HepG2 (cell line): Measurements from ENCODE around the gene TLCD3B. TPM values are rescaled to one million over a fixed set of nuclear protein-coding genes. Genes with fewer than 3 reads are reported as not detected.

Source experiments
- ATF6 ChIP-seq: sonication (generic); formaldehyde crosslinking; conservative IDR thresholded peaks from 2 replicates; pipeline ENCODE4 v1.4.0; 2020; ENCODE audit warnings: missing genetic modification reagents
- ETV6 ChIP-seq: sonication (generic); formaldehyde crosslinking; conservative IDR thresholded peaks from 2 replicates; pipeline ENCODE4 v1.4.0; 2020; ENCODE audit warnings: missing genetic modification reagents
- KLF9 ChIP-seq: IDR thresholded peaks from 2 replicates; pipeline ENCODE4 v1.6.1; 2016; ENCODE audit warnings: low read depth
- SRSF4 ChIP-seq: fragments of 200-400 bp; formaldehyde crosslinking; IDR thresholded peaks from one replicate; pipeline ENCODE4 v1.6.1; 2018; ENCODE audit warnings: mild to moderate bottlenecking, low read depth, low read length, moderate library complexity; ENCODE audit not compliant: poor library complexity, severe bottlenecking
- ZBTB10 ChIP-seq: sonication (generic); formaldehyde crosslinking; IDR thresholded peaks from 2 replicates; pipeline ENCODE4 v1.4.0; 2020; ENCODE audit warnings: missing genetic modification reagents, borderline replicate concordance
- ZFP90 ChIP-seq: sonication (generic); formaldehyde crosslinking; IDR thresholded peaks from 2 replicates; pipeline ENCODE4 v1.8.0; 2022; ENCODE audit warnings: missing genetic modification reagents, mild to moderate bottlenecking, inconsistent platforms, borderline replicate concordance
- ZNF607 ChIP-seq: sonication (generic); formaldehyde crosslinking; IDR thresholded peaks from 2 replicates; pipeline ENCODE4 v1.5.1; 2020; ENCODE audit warnings: missing genetic modification reagents, mild to moderate bottlenecking, borderline replicate concordance
- ZNF7 ChIP-seq: IDR thresholded peaks from 2 replicates; pipeline ENCODE4 v1.6.1; 2016; ENCODE audit warnings: missing biosample characterization, missing genetic modification reagents
- ZNF713 ChIP-seq: sonication (generic); formaldehyde crosslinking; IDR thresholded peaks from 2 replicates; pipeline ENCODE4 v1.4.0; 2020; ENCODE audit warnings: mild to moderate bottlenecking, missing genetic modification reagents
- polyA plus RNA-seq, 8 experiments: library from polyadenylated mRNA; depleted of rRNA in 3 of 8; stranded (reverse) in 7 of 8; unstranded in 1 of 8; fragments of >200 nt; fragmentation: Illumina TruSeq in 4 of 8; extraction: Trizol in 4 of 8; gene quantifications; 2 replicates each; pipeline versions ENCODE4 v1.2.1 to v1.2.3, GENCODE V29; 2011 to 2016; ENCODE audit warnings: low read depth in 4 of 8, missing spikeins in 1 of 8, mixed read lengths in 1 of 8; ENCODE audit not compliant: insufficient read depth in 1 of 8
- total RNA-seq, 5 experiments: library from RNA; depleted of rRNA; stranded (reverse); fragments of >200 nt; fragmentation: Illumina TruSeq; extraction: Trizol; gene quantifications; 2 replicates each; pipeline ENCODE4 v1.2.3, GENCODE V29; 2016; ENCODE audit warnings: low read depth in 1 of 5
- TF ChIP-seq, protein P1 (sequence below): IDR thresholded peaks from 2 replicates; pipeline ENCODE4 v1.6.1; 2016; ENCODE audit warnings: low read depth, missing genetic modification reagents, missing compliant biosample characterization
- TF ChIP-seq, protein P2 (sequence below): sonication (generic); formaldehyde crosslinking; IDR thresholded peaks from 2 replicates; pipeline ENCODE4 v1.9.0; 2021; ENCODE audit warnings: missing genetic modification reagents, borderline replicate concordance
- TF ChIP-seq, protein P3 (sequence below): sonication (generic); formaldehyde crosslinking; IDR thresholded peaks from 2 replicates; pipeline ENCODE4 v1.5.1; 2020; ENCODE audit warnings: mild to moderate bottlenecking, missing genetic modification reagents

The TLCD3B gene
- total and polyA plus RNA-seq, 2 of the 13 experiments (the other 11 are each of a cell fraction or from before 2014, with no cell fraction given), result not detected

GRCh38 chr16:30065102-30065942, 34.3 kb upstream of the TLCD3B start, which contains the start of gene ALDOA (continued):
- TF ChIP-seq ZNF7, result peak; percentile 27; the same call in 1 of the 2 replicates
- peak; percentile 96 for TF ChIP-seq ZFP90 (CRISPR knock-in tag)
- TF ChIP-seq ZNF607 (CRISPR knock-in tag), result peak; percentile 100
- TF ChIP-seq, protein P1, sequence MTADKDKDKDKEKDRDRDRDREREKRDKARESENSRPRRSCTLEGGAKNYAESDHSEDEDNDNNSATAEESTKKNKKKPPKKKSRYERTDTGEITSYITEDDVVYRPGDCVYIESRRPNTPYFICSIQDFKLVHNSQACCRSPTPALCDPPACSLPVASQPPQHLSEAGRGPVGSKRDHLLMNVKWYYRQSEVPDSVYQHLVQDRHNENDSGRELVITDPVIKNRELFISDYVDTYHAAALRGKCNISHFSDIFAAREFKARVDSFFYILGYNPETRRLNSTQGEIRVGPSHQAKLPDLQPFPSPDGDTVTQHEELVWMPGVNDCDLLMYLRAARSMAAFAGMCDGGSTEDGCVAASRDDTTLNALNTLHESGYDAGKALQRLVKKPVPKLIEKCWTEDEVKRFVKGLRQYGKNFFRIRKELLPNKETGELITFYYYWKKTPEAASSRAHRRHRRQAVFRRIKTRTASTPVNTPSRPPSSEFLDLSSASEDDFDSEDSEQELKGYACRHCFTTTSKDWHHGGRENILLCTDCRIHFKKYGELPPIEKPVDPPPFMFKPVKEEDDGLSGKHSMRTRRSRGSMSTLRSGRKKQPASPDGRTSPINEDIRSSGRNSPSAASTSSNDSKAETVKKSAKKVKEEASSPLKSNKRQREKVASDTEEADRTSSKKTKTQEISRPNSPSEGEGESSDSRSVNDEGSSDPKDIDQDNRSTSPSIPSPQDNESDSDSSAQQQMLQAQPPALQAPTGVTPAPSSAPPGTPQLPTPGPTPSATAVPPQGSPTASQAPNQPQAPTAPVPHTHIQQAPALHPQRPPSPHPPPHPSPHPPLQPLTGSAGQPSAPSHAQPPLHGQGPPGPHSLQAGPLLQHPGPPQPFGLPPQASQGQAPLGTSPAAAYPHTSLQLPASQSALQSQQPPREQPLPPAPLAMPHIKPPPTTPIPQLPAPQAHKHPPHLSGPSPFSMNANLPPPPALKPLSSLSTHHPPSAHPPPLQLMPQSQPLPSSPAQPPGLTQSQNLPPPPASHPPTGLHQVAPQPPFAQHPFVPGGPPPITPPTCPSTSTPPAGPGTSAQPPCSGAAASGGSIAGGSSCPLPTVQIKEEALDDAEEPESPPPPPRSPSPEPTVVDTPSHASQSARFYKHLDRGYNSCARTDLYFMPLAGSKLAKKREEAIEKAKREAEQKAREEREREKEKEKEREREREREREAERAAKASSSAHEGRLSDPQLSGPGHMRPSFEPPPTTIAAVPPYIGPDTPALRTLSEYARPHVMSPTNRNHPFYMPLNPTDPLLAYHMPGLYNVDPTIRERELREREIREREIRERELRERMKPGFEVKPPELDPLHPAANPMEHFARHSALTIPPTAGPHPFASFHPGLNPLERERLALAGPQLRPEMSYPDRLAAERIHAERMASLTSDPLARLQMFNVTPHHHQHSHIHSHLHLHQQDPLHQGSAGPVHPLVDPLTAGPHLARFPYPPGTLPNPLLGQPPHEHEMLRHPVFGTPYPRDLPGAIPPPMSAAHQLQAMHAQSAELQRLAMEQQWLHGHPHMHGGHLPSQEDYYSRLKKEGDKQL (CRISPR knock-in tag), result peak; percentile 74
- peak; percentile 66 for TF ChIP-seq SRSF4
- TF ChIP-seq KLF9 (CRISPR knock-in tag), result no peak; the same call in 1 of the 2 replicates
- TF ChIP-seq ZBTB10, result no peak
- TF ChIP-seq, protein P2, sequence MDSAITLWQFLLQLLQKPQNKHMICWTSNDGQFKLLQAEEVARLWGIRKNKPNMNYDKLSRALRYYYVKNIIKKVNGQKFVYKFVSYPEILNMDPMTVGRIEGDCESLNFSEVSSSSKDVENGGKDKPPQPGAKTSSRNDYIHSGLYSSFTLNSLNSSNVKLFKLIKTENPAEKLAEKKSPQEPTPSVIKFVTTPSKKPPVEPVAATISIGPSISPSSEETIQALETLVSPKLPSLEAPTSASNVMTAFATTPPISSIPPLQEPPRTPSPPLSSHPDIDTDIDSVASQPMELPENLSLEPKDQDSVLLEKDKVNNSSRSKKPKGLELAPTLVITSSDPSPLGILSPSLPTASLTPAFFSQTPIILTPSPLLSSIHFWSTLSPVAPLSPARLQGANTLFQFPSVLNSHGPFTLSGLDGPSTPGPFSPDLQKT (CRISPR knock-in tag), result peak; percentile 75; the same call in 1 of the 2 replicates
- peak; percentile 97 for TF ChIP-seq ZNF713 (CRISPR knock-in tag)
- peak; percentile 60; the same call in 1 of the 2 replicates for TF ChIP-seq ATF6 (CRISPR knock-in tag)
- TF ChIP-seq ETV6 (CRISPR knock-in tag), result peak; percentile 96
- TF ChIP-seq, protein P3, sequence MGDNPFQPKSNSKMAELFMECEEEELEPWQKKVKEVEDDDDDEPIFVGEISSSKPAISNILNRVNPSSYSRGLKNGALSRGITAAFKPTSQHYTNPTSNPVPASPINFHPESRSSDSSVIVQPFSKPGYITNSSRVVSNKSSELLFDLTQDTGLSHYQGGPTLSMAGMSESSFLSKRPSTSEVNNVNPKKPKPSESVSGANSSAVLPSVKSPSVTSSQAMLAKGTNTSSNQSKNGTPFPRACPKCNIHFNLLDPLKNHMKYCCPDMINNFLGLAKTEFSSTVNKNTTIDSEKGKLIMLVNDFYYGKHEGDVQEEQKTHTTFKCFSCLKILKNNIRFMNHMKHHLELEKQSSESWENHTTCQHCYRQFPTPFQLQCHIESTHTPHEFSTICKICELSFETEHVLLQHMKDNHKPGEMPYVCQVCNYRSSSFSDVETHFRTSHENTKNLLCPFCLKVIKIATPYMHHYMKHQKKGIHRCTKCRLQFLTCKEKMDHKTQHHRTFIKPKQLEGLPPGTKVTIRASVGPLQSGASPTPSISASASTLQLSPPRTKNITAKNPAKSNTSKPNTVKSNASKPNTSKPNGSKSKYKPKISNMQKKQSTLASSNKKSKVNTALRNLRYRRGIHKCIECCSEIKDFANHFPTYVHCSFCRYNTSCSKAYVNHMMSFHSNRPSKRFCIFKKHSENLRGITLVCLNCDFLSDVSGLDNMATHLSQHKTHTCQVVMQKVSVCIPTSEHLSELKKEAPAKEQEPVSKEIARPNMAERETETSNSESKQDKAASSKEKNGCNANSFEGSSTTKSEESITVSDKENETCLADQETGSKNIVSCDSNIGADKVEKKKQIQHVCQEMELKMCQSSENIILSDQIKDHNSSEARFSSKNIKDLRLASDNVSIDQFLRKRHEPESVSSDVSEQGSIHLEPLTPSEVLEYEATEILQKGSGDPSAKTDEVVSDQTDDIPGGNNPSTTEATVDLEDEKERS (CRISPR knock-in tag), result peak; percentile 93
